SK-N-SH (cell line): ENCODE results near the gene CCDC106. TPM values are rescaled to one million over a fixed set of nuclear protein-coding genes. Genes with fewer than 3 reads are reported as not detected.

Source experiments
- CTCF ChIA-PET: fragments of 300-600, 350-600 bp; formaldehyde crosslinking; extraction: SDS; loops from one replicate; lab custom pipeline; 2021; lab: Yijun Ruan, JAX
- POLR2A ChIA-PET: fragments of 350-600 bp; sonication (Branson Sonifier 250); formaldehyde crosslinking; extraction: SDS; loops from one replicate; lab custom pipeline; 2020; ENCODE audit warnings: antibody characterized with exemption, inconsistent platforms; lab: Yijun Ruan, JAX
- DNase-seq: peaks from one replicate; pipeline ENCODE4 v3.0.0; 2012
- H2AFZ ChIP-seq: fragments of 200-600 bp; sonication (generic); 2 replicates; pipeline ENCODE4 v1.8.1; 2016; ENCODE audit warnings: antibody characterized with exemption, mild to moderate bottlenecking, low read depth
- H3F3A ChIP-seq: fragments of 200-600 bp; sonication (generic); replicated peaks from 2 replicates; pipeline ENCODE3; 2016; ENCODE audit warnings: antibody characterized with exemption, mild to moderate bottlenecking; ENCODE audit not compliant: insufficient read depth
- H3K27ac ChIP-seq, 2 experiments: fragments of 200-500 bp in 1 of 2; fragments of 200-600 bp in 1 of 2; sonication (Bioruptor generic) in 1 of 2; sonication (generic), shearing (Covaris generic) in 1 of 2; 2 replicates each; pipeline versions ENCODE4 v1.5.1 to v1.6.1; 2014 to 2016; ENCODE audit warnings: low read depth in 2 of 2, inconsistent platforms in 1 of 2, low read length in 1 of 2, mild to moderate bottlenecking in 1 of 2, mixed read lengths in 1 of 2
- H3K27me3 ChIP-seq: fragments of 200-600 bp; sonication (generic), shearing (Covaris generic); 2 replicates; pipeline ENCODE4 v1.6.1; 2016; ENCODE audit warnings: mixed run types; ENCODE audit not compliant: insufficient read depth
- H3K36me3 ChIP-seq, 2 experiments: fragments of 200-500 bp in 1 of 2; fragments of 200-600 bp in 1 of 2; sonication (Bioruptor generic) in 1 of 2; sonication (generic) in 1 of 2; replicated peaks in 1 of 2; 2 replicates each; pipeline versions ENCODE3 to v1.5.1; 2014 to 2016; ENCODE audit warnings: low read length in 1 of 2, mild to moderate bottlenecking in 1 of 2; ENCODE audit not compliant: insufficient read depth in 2 of 2, control insufficient read depth in 1 of 2
- H3K4me1 ChIP-seq, 2 experiments: fragments of 200-500 bp in 1 of 2; fragments of 200-600 bp in 1 of 2; sonication (Bioruptor generic) in 1 of 2; sonication (generic), shearing (Covaris generic) in 1 of 2; 2 replicates each; pipeline versions ENCODE4 v1.5.1 to v1.6.1; 2014 to 2016; ENCODE audit warnings: low read depth in 1 of 2, low read length in 1 of 2, mixed run types in 1 of 2; ENCODE audit not compliant: insufficient read depth in 2 of 2, control insufficient read depth in 1 of 2
- H3K4me2 ChIP-seq: fragments of 200-600 bp; sonication (generic), shearing (Covaris generic); 2 replicates; pipeline ENCODE4 v1.6.1; 2017; ENCODE audit warnings: mixed run types
- H3K4me3 ChIP-seq, 2 experiments: fragments of 200-500 bp in 1 of 2; fragments of 200-600 bp in 1 of 2; sonication (Bioruptor generic) in 1 of 2; sonication (generic), shearing (Covaris generic) in 1 of 2; 2 replicates each; pipeline versions ENCODE4 v1.5.1 to v1.8.1; 2014 to 2016; ENCODE audit warnings: low read depth in 2 of 2, inconsistent platforms in 1 of 2, low read length in 1 of 2, mild to moderate bottlenecking in 1 of 2, mixed read lengths in 1 of 2, moderate library complexity in 1 of 2
- H3K79me2 ChIP-seq: fragments of 200-600 bp; sonication (generic); 2 replicates; pipeline ENCODE4 v1.8.1; 2017; ENCODE audit warnings: mild to moderate bottlenecking; ENCODE audit not compliant: insufficient read depth
- H3K9ac ChIP-seq: fragments of 200-600 bp; sonication (generic); 2 replicates; pipeline ENCODE4 v1.6.1; 2017; ENCODE audit warnings: mixed run types
- H3K9me2 ChIP-seq: fragments of 200-600 bp; sonication (generic); 2 replicates; pipeline ENCODE4 v1.6.1; 2017; ENCODE audit warnings: mixed run types
- H3K9me3 ChIP-seq: fragments of 200-600 bp; sonication (generic); 2 replicates; pipeline ENCODE4 v1.6.1; 2017; ENCODE audit warnings: mixed run types, mild to moderate bottlenecking, moderate library complexity
- H4K20me1 ChIP-seq: fragments of 200-600 bp; sonication (generic); 2 replicates; pipeline ENCODE4 v1.6.1; 2017; ENCODE audit warnings: mild to moderate bottlenecking, mixed run types; ENCODE audit not compliant: insufficient read depth
- CHD2 ChIP-seq: fragments of 150-350 bp; IDR thresholded peaks from 2 replicates; pipeline ENCODE4 v1.6.1; 2018; ENCODE audit warnings: low read length; ENCODE audit not compliant: partially characterized antibody
- ELF1 ChIP-seq: IDR thresholded peaks from 2 replicates; pipeline ENCODE4 v1.4.0; 2012
- EP300 ChIP-seq, 2 experiments: IDR thresholded peaks; 2 replicates each; pipeline versions ENCODE4 v1.4.0 to v1.6.1; 2012; ENCODE audit warnings: borderline replicate concordance in 1 of 2, low read depth in 1 of 2, low read length in 1 of 2
- EZH2phosphoT487 ChIP-seq: fragments of 200-600 bp; sonication (generic); IDR thresholded peaks from 2 replicates; pipeline ENCODE4 v1.6.1; 2017; ENCODE audit warnings: low read depth, mixed run types, mild to moderate bottlenecking, antibody characterized with exemption, moderate library complexity, borderline replicate concordance
- MEF2A ChIP-seq: IDR thresholded peaks from 2 replicates; pipeline ENCODE4 v1.4.0; 2012; ENCODE audit warnings: low read depth, borderline replicate concordance
- NRF1 ChIP-seq: IDR thresholded peaks from 2 replicates; pipeline ENCODE4 v1.6.1; 2012; ENCODE audit warnings: low read depth, mild to moderate bottlenecking, low read length
- POLR2AphosphoS5 ChIP-seq: IDR thresholded peaks from 2 replicates; pipeline ENCODE4 v1.6.1; 2012; ENCODE audit warnings: low read depth, low read length
- RAD21 ChIP-seq: IDR thresholded peaks from 2 replicates; pipeline ENCODE4 v1.6.1; 2012; ENCODE audit warnings: mild to moderate bottlenecking, low read length
- REST ChIP-seq: IDR thresholded peaks from 2 replicates; pipeline ENCODE4 v1.6.1; 2012; ENCODE audit warnings: mild to moderate bottlenecking, low read depth, low read length, moderate library complexity
- RFX5 ChIP-seq: IDR thresholded peaks from 2 replicates; pipeline ENCODE4 v1.6.1; 2012; ENCODE audit warnings: mild to moderate bottlenecking, improper control_type of control experiment, low read length
- SIN3A ChIP-seq: IDR thresholded peaks from 2 replicates; pipeline ENCODE4 v1.6.1; 2012; ENCODE audit warnings: low read depth, mild to moderate bottlenecking, low read length, moderate library complexity, borderline replicate concordance
- TAF1 ChIP-seq: IDR thresholded peaks from 2 replicates; pipeline ENCODE4 v1.6.1; 2012; ENCODE audit warnings: low read depth, mild to moderate bottlenecking, low read length, moderate library complexity, borderline replicate concordance
- TEAD4 ChIP-seq: IDR thresholded peaks from 2 replicates; pipeline ENCODE4 v1.4.0; 2012; ENCODE audit warnings: mild to moderate bottlenecking, borderline replicate concordance; ENCODE audit not compliant: insufficient read depth
- ZBTB33 ChIP-seq: IDR thresholded peaks from 2 replicates; pipeline ENCODE4 v1.4.0; 2012; ENCODE audit warnings: low read depth, borderline replicate concordance
- WGBS: methylation state at CpG from one replicate; pipeline ENCODE4 v1.1.6; 2017; ENCODE audit warnings: low lambda C conversion rate; 5-methylcytosine and 5-hydroxymethylcytosine counted together
- polyA plus RNA-seq, 3 experiments: library from polyadenylated mRNA; depleted of rRNA; stranded (reverse); fragments of >200 nt; gene quantifications; 2 replicates each; pipeline ENCODE4 v1.2.3, GENCODE V29; 2012
- TF ChIP-seq, protein P1 (sequence below): IDR thresholded peaks from 2 replicates; pipeline ENCODE4; 2012
- TF ChIP-seq, protein P2 (sequence below): fragments of 150-350 bp; IDR thresholded peaks from 2 replicates; pipeline ENCODE4 v1.6.1; 2016; ENCODE audit warnings: mild to moderate bottlenecking, low read depth, low read length
- TF ChIP-seq, protein P3 (sequence below): fragments of 200-600 bp; sonication (generic); IDR thresholded peaks from 2 replicates; pipeline ENCODE4 v1.6.1; 2017; ENCODE audit warnings: antibody characterized with exemption, mild to moderate bottlenecking, moderate library complexity
- TF ChIP-seq, protein P4 (sequence below): IDR thresholded peaks from 2 replicates; pipeline ENCODE4 v1.4.0; 2012; ENCODE audit warnings: low read depth

CCDC106 gene
- polyA plus RNA-seq, 1 of the 3 experiments (the other 2 are of a cell fraction) = 27.1 TPM

DNA sequence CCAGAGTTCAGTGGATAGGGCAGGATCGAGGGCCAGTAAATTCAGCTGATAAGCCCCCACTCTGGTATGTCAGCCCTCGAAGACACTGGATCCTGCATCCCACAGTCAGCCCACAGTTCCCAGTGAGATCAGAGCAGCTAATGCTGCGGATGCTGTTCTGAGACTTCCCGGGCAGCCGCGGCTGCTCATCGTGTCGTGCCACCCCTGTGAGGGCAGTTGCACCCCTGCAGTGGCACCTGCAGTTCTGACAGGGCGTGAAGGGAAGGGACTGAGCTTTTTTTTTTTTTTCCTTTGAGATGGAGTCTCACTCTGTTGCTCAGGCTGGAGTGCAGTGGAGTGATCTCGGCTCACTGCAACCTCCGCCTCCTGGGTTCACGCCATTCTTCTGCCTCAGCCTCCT is 19.5 kb downstream of the CCDC106 start:
- no peak for DNase-seq
- Histone ChIP-seq H2AFZ (no peak overlapping the region), H3K4me2 (no peak overlapping the region), H3K4me1 (peaks cover 0 to 3% of the 10 kb centered on the region in 2 experiments; a peak in 2 of 4 replicates), H3K9me3 (no peaks in the 10 kb centered on the region), H3K27me3 (no peaks in the 10 kb centered on the region), H3F3A (peaks cover 21% of the 10 kb centered on the region), H3K9ac (no peak overlapping the region), H4K20me1 (peaks cover 96% of the 10 kb centered on the region), H3K79me2 (peaks cover 89% of the 10 kb centered on the region), H3K27ac (no peak overlapping the region), H3K36me3 (peaks cover 27 to 69% of the 10 kb centered on the region in 2 experiments), H3K9me2 (no peaks in the 10 kb centered on the region), H3K4me3 (no peak overlapping the region)
- ChIA-PET CTCF (interaction anchor here (1.3 kb wide), 1 partner anchor 13 kb away, joined by 3 read pairs; the partner anchor contains the start of gene U2AF2), POLR2A (no interaction called here)
- WGBS = 95% methylated on average over 12 of the region's 12 CpGs
- no peak for TF ChIP-seq SIN3A
- no peak for TF ChIP-seq POLR2AphosphoS5
- no peak for TF ChIP-seq REST
- no peak for TF ChIP-seq EZH2phosphoT487
- TF ChIP-seq, protein P1, sequence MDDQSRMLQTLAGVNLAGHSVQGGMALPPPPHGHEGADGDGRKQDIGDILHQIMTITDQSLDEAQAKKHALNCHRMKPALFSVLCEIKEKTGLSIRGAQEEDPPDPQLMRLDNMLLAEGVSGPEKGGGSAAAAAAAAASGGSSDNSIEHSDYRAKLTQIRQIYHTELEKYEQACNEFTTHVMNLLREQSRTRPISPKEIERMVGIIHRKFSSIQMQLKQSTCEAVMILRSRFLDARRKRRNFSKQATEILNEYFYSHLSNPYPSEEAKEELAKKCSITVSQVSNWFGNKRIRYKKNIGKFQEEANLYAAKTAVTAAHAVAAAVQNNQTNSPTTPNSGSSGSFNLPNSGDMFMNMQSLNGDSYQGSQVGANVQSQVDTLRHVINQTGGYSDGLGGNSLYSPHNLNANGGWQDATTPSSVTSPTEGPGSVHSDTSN = no peak
- TF ChIP-seq CHD2 = no peak
- TF ChIP-seq, protein P2, sequence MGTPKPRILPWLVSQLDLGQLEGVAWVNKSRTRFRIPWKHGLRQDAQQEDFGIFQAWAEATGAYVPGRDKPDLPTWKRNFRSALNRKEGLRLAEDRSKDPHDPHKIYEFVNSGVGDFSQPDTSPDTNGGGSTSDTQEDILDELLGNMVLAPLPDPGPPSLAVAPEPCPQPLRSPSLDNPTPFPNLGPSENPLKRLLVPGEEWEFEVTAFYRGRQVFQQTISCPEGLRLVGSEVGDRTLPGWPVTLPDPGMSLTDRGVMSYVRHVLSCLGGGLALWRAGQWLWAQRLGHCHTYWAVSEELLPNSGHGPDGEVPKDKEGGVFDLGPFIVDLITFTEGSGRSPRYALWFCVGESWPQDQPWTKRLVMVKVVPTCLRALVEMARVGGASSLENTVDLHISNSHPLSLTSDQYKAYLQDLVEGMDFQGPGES = no peak
- no peak for TF ChIP-seq RFX5
- TF ChIP-seq, protein P3, sequence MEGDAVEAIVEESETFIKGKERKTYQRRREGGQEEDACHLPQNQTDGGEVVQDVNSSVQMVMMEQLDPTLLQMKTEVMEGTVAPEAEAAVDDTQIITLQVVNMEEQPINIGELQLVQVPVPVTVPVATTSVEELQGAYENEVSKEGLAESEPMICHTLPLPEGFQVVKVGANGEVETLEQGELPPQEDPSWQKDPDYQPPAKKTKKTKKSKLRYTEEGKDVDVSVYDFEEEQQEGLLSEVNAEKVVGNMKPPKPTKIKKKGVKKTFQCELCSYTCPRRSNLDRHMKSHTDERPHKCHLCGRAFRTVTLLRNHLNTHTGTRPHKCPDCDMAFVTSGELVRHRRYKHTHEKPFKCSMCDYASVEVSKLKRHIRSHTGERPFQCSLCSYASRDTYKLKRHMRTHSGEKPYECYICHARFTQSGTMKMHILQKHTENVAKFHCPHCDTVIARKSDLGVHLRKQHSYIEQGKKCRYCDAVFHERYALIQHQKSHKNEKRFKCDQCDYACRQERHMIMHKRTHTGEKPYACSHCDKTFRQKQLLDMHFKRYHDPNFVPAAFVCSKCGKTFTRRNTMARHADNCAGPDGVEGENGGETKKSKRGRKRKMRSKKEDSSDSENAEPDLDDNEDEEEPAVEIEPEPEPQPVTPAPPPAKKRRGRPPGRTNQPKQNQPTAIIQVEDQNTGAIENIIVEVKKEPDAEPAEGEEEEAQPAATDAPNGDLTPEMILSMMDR = no peak
- TF ChIP-seq, protein P4, sequence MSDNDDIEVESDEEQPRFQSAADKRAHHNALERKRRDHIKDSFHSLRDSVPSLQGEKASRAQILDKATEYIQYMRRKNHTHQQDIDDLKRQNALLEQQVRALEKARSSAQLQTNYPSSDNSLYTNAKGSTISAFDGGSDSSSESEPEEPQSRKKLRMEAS = no peak
- TF ChIP-seq TEAD4 = no peak
- TF ChIP-seq NRF1 = no peak
- TF ChIP-seq MEF2A = no peak
- no peak for TF ChIP-seq EP300 (IDR thresholded peaks at IDR 0.05; ENCODE audit: borderline replicate concordance in 1 of 2, low read depth in 1 of 2, low read length in 1 of 2)
- no peak for TF ChIP-seq RAD21
- no peak for TF ChIP-seq TAF1
- no peak for TF ChIP-seq ELF1
- TF ChIP-seq ZBTB33 = no peak
